G401.6 (cell line): ENCODE measurements around the gene FAM20C.

ENCODE experiments used
- FAIRE-seq: peaks from 2 replicates; lab custom pipeline; 2012; peaks lifted over from hg19 to GRCh38; lab: Jason Lieb, UNC

Gene FAM20C

DNA sequence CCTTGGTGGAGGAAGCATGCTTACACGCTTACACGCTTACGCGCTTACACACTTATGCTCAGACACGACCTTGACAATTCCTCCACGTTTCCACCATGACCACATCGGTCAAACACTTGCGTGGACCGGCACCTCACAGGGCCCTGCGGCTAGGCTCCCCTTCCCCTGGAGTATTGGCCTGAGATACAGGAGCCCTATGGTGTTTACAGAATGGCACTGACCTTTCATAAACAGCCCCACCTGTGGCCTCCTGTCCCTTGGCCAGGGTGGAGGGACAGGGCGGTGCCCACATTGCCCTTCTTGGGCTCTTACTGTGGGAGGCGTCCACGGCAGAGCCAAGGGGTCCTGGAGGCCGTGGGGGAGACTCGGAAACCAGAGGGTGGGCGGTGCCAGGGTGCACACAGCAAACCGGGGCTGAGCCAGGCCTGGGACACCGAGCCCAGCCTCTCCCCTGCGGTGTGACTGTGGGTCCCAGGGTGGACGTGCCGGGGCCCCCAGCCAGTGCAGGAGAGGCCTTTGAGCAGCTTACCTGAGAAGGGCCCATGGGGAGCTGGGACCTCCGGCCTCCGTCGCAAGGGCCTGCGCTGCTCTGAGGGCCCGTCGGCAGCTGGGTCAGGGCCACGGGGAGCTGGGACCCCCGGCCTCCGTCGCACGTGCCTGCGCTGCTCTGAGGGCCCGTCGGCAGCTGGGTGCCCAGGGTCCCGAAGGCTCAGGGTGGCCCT, 53.4 kb downstream of the FAM20C start:
- no peak for FAIRE-seq

- no peak for FAIRE-seq
Observed at GRCh38 chr7:246451-246850, 54.1 kb downstream of the FAM20C start.

GRCh38 chr7:247181-247580, 54.8 kb downstream of the FAM20C start:
- no peak for FAIRE-seq

DNA sequence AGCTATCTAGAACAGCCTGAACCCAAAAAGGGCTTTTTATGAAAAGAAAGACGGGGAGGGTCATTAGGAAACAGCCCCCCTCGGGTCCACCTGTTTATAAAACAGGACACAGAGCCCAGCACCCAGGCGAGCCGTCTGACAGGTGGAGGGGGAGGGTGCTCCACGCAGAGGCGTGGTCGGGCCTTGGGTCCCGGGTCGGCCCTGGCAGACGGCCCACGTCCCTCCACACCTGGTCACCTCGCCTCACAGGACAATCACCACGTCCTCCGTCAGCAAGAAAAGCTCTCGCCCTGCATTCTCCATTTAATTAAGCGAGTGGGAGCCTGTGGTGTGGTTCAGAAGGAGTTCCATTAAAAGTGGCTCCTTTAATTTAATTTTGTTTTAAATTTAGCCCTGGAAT, 55.3 kb downstream of the FAM20C start:
- no peak for FAIRE-seq

- no peak for FAIRE-seq
Observed at GRCh38 chr7:248732-249435, 56.5 kb downstream of the FAM20C start.

GRCh38 chr7:249989-250388, 57.6 kb downstream of the FAM20C start:
- no peak for FAIRE-seq

GRCh38 chr7:250523-250922, 58.2 kb downstream of the FAM20C start:
- FAIRE-seq, result no peak

DNA sequence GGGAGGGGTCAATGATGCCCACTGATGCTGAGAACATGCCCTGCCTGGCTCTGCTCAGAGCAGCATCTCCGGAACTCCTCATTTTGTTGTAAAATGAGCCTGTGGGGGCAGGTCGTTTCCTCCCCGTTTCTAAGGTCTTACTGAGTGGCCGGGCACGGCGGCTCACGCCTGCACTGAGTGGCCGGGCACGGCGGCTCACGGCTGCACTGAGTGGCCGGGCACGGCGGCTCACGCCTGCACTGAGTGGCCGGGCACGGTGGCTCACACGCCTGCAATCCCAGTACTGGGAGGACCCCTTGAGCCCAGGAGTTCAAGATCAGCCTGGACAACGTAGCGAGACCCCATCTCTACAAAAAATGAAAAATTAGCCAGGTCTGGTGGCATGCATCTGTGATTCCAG, 58.6 kb downstream of the FAM20C start:
- FAIRE-seq, result no peak

DNA sequence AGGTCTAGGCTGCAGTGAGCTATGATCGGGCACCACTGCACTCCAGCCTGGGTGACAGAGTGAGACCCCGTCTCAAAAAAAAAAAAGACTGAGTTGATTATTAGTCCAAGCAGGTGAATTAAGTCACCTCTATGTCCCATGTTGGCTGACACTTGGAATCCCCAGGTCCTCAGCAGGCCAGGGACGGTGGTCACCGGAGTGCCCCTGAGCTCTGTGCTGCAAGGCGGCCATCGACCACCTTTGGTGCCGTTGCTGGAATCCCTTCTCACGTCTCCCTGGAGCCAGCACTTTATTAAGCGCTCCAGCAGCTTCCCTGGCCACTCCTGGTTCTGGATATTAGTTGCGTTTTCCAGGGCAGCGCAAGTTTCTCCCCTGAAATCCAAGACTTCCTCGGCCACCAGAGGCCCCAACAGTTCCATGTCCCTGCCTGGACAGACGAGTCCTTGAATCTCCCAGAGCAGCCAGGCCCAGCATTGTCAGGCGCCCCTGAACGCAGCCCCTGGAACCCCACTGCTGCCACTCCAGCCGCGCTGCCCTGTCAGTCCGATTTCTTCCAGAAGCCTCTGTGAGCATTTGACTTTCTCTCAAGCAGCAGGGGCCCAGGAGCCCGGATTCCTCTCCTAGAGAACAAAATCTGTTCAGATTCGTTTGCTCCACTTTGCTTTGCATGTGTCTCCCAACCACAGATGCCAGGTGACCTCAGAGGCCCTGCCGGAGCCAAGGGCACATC, 59.2 kb downstream of the FAM20C start:
- no peak for FAIRE-seq

GRCh38 chr7:252216-252965, 60.0 kb downstream of the FAM20C start:
- no peak for FAIRE-seq

GRCh38 chr7:252981-253380, 60.6 kb downstream of the FAM20C start:
- no peak for FAIRE-seq

DNA sequence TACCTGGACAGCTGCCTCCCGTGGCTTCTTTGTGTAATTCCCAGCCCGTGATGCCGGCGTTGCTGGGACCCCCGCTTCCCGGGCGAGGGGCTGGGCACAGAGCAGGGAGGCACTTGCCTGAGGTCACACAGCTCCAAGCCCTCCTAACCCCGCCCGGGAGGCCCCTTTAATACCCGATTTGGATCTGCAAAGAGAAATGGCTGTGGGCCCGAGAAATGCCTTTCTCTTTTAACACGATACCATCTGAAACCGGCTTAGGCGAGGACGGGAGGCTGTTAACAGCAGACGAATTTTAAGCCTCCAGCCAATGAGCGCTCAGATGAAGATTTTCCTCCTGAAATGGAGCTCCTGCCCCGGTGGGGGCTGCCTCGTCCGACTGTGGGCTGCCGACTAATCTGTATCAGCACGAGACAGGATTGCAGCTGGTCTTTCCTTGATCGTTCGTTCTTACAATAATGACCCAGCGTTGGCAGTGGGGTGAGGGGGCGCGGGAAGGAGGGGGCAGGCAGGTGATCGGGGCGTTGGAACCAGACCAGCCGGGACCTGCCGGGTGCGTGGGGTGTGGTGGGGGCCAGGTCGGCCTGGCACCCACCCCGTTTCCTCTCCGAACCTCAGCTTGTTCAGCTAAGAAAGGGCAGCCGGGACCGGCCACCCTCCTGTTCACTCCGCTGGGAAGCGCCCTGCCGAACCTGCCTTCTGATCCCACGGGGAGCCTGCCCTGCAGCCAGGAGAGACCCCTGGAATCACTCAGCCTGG, 61.4 kb downstream of the FAM20C start:
- FAIRE-seq, result no peak

DNA sequence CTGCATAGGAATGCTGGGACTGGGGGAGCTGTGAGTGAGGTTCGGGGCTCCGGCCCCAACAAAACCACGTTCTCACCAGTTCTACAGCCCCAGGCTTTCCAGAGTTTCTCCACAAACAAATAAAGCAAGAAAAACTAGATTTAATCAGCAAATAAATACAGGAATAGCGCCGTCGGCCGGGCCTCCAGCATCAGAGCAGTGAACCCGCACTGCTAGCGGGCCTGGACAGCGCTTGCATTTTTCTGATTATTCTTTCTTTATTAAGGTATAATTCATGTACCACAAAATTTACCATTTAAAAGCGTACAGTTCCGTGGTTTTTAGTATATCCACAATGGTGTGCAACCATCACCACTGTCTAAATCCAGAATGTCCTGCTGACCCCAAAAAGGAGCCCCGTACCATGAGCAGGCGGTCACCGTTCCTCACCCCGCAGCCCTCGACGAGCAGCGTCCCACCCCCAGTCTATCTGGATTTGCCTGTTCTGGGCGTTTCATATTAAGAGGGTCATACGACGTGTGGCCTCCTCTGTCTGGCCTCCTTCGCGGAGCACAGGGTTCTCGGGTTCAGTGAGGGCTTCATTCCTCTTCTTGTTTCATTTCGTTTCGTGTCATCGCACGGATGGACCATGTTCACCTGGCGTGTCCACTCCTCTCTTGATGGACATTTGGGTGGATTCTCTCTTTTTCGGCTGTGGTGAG, 62.1 kb downstream of the FAM20C start:
- FAIRE-seq, result no peak

DNA sequence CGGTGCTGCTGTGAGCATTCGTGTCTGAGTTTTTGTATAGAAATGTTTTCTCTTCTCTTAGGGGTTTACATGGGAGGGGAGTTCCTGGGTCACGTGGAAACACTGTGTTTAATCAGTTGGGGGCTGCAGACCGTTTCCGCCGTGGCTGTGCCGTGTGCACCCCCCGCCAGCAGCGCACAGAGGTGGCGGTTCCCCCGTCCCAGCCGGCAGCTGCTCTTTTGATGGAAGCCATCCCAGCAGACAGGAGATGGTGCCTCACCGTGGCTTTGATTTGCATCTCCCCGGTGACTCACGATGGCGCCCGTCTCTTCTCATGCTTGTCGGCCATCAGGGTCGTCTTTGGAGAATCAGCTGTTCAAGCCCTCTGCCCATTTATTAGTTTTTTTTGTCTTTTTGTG, 62.7 kb downstream of the FAM20C start:
- no peak for FAIRE-seq

DNA sequence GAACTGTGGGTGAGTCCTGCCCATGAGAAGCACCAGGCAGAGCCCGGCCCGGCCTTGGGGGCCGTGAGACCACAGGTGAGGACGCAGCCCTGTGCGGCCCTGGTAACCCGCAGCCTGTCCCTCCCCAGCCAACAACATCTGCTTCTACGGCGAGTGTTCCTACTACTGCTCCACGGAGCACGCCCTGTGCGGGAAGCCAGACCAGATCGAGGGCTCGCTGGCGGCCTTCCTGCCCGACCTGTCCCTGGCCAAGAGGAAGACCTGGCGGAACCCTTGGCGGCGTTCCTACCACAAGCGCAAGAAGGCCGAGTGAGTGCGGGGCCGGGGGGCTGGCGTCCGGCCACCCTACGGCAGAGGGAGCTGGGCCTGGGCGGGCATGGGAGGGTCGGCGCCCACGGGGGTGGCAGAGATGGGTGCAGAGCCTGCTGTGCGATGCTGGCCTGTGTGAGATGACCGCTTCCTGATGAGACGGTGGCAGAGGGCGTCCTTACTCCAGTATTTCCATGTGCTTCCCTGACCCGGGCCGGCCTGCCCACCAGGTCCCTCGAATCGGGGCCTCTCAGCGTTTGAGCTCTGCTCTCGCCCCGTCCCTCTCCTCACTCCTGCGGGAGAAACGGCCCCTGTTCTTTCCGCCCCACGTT, 63.5 kb downstream of the FAM20C start:
- FAIRE-seq, result no peak

- FAIRE-seq, result no peak
Observed at GRCh38 chr7:256461-256940, 64.1 kb downstream of the FAM20C start.

DNA sequence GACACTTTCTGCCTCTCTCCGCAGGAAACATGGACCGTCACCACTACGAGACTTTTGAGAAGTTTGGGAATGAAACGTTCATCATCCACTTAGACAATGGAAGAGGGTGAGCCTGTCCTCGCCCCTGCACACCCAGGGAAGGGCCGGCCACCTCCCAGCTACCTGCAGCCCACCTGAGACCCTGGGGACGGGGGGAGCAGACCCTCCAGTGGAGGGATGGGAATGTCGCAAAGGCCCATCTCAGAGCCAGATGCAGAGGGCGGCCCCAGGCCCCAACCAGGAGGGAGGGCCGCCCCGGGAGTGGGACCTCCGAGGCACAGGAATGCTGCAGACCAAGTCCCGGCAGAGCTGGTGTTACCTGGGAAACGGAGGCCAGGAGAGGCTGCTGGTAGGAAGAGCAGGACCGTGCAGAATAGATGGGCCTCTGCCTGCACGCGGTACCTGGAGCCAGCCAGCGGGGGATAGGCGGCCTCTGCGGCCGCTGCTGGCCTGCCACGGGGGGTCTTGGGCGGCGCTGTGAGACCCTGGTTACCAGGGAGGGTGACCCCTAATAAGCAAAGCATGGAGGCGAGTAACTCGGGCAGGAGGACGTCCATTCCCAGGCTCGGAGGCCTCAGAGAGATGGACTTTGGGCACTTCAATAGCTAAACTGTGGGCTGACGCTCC, 64.7 kb downstream of the FAM20C start:
- FAIRE-seq, result no peak

DNA sequence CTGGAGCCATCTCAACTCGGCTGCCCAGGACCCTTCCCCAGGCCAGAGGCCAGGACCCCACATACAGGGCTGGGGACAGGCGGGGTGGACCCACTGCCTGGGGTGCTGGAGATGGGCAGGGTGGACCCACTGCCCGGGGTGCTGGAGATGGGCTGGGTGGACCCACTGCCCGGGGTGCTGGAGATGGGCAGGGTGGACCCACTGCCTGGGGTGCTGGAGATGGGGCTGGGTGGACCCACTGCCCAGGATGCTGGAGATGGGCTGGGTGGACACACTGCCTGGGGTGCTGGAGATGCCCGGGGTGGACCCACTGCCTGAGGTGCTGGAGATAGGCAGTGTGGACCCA, 65.2 kb downstream of the FAM20C start:
- no peak for FAIRE-seq

DNA sequence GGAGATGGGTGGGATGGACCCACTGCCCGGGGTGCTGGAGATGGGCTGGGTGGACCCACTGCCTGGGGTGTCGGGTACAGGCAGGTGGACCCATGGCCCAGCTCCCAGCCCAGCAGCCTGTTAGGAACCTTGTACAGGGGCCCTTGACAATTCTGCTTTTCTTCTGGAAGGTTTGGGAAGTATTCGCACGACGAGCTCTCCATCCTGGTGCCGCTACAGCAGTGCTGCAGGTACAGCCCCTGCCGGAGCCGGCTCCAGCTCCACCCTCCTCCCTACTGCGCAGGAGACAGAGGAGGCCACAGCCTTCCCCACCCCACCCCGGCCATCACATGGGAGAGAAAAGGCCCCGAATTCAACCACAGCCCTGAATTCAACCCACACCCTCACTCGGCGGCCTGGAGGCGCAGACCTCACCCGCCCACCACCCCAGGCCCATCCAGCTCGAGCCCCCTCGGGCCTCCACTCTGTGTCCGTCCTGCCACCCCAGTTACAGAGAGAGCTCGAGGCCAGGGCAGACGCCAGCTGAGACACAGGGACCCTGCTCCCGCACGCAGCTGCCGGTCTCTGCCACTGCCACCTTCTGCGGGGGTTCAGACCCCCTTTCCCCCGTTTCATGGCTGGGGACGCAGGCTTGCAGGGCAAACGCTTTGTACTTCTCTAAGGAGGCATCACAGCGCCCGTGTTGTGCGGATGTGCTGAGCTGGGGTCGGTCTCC, 66.3 kb downstream of the FAM20C start:
- no peak for FAIRE-seq

DNA sequence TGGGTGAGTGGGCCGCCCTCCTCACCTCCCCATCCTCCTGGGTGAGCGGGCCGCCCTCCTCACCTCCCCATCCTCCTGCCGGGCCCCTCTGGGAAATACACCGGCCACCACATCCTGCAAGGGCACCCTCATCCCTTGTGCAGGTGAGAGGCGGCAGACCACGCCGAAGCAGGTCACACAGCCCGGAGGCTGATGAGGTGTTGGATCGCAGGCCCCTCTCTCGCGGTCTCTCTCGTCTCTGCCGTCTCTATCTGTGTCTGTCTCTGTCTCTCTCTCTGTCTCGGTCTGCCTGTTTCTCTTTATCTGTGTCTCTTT, 66.8 kb downstream of the FAM20C start:
- no peak for FAIRE-seq
